Upper lobe of left lung (tissue), 6 donors: ENCODE data around the gene PTH2R. TPM values are rescaled to one million over a fixed set of nuclear protein-coding genes. Genes with fewer than 3 reads are reported as not detected.
"Not testable (repeated sequence)": the region's sequence is repeated elsewhere in the genome, so short reads cannot be mapped to it uniquely, and the experiment has no call there.

ENCODE experiments used
- ATAC-seq, 2 donors: fragments of 200-7000 bp; cut with Tn5 transposase; one replicate each; pipeline ENCODE4 v1.9.1; 2022; ENCODE audit warnings: mild to moderate bottlenecking in 2 of 2, moderate library complexity in 2 of 2; ENCODE audit not compliant: low FRiP score in 2 of 2
- DNase-seq, 2 donors: peaks; one replicate each; pipeline ENCODE4 v3.0.0-alpha.2; 2019 to 2020
- H3K27ac ChIP-seq, 4 donors: fragments of 200-600 bp; sonication (generic); one replicate each; pipeline ENCODE4 v1.5.1; 2016 to 2019
- H3K27me3 ChIP-seq, 4 donors: fragments of 200-600 bp; sonication (generic); one replicate each; pipeline ENCODE4 v1.5.1; 2017 to 2019
- H3K36me3 ChIP-seq, 4 donors: fragments of 200-600 bp; sonication (generic); one replicate each; pipeline ENCODE4 v1.5.1; 2016 to 2019
- H3K4me1 ChIP-seq, 4 donors: fragments of 200-600 bp; sonication (generic); one replicate each; pipeline ENCODE4 v1.5.1; 2018 to 2019
- H3K4me3 ChIP-seq, 4 donors: fragments of 200-600 bp; sonication (generic); one replicate each; pipeline ENCODE4 v1.5.1; 2017 to 2019; ENCODE audit warnings: mild to moderate bottlenecking in 2 of 4, moderate library complexity in 1 of 4
- H3K9me3 ChIP-seq, 4 donors: fragments of 200-600 bp; sonication (generic); one replicate each; pipeline ENCODE4 v1.5.1; 2018 to 2019
- CTCF ChIP-seq, 6 experiments: fragments of 450-650 bp in 4 of 6; fragments of 200-600 bp in 2 of 6; sonication (generic) in 2 of 6; IDR thresholded peaks; one replicate each; pipeline ENCODE4 v1.5.1; 2016 to 2019; ENCODE audit warnings: antibody characterized with exemption in 6 of 6
- EP300 ChIP-seq, 4 donors: sonication (generic); formaldehyde crosslinking; IDR thresholded peaks; one replicate each; pipeline ENCODE4 v1.5.1; 2017; ENCODE audit warnings: antibody characterized with exemption in 4 of 4, control low read depth in 2 of 4
- POLR2A ChIP-seq, 4 donors: fragments of 450-650 bp; IDR thresholded peaks; one replicate each; pipeline ENCODE4 v1.5.1; 2016 to 2017; ENCODE audit warnings: antibody characterized with exemption in 4 of 4, mild to moderate bottlenecking in 2 of 4
- POLR2AphosphoS5 ChIP-seq, 2 donors: sonication (generic); formaldehyde crosslinking; IDR thresholded peaks; one replicate each; pipeline ENCODE4 v1.5.1; 2017; ENCODE audit warnings: antibody characterized with exemption in 2 of 2
- WGBS, 2 donors: methylation state at CpG; one replicate each; pipeline ENCODE4 v1.1.5; 2017 to 2018; 5-methylcytosine and 5-hydroxymethylcytosine counted together
- total RNA-seq, 6 donors: library from RNA; depleted of rRNA in 4 of 6; stranded (reverse); fragments of >200 nt in 4 of 6; gene quantifications; one replicate each; pipeline versions ENCODE4 v1.1.0 to v1.2.1, GENCODE V29; 2016 to 2021
- donor health status: DM: no; HTN: no; CAD: no; lungs with moderate emphysema.
- donor health status: DM: no; HTN: yes; CAD: no; lungs with severe emphysema.

Gene PTH2R
- total RNA-seq, 6 donors from 2014 or later = 0.30 to 2.1 (median 0.40) TPM; not detected in 2

GRCh38 chr2:208370881-208371633 lies 35.5 kb upstream of the PTH2R start:
- TF ChIP-seq POLR2A (IDR thresholded peaks at IDR 0.05) = no peak
- no peak for TF ChIP-seq POLR2AphosphoS5 (IDR thresholded peaks at IDR 0.05)
- TF ChIP-seq CTCF (IDR thresholded peaks at IDR 0.05) = no peak
- no peak for TF ChIP-seq EP300 (IDR thresholded peaks at IDR 0.05)
- no peaks in the 10 kb centered on the region for H3K36me3 ChIP-seq
- 80 to 81% methylated on average over 8 of the region's 8 CpGs for WGBS, 2 donors
- H3K4me1 ChIP-seq = no peaks in the 10 kb centered on the region
- no peak for ATAC-seq
- DNase-seq = no peak
- no peaks in the 10 kb centered on the region for H3K9me3 ChIP-seq
- no peaks in the 10 kb centered on the region for H3K27me3 ChIP-seq
- H3K4me3 ChIP-seq = no peak overlapping the region
- no peak overlapping the region for H3K27ac ChIP-seq

GRCh38 chr2:208371634-208371935 lies 35.0 kb upstream of the PTH2R start:
- no peak for DNase-seq
- H3K4me1 ChIP-seq = no peaks in the 10 kb centered on the region
- no peaks in the 10 kb centered on the region for H3K9me3 ChIP-seq
- ATAC-seq = no peak
- H3K27ac ChIP-seq = no peak overlapping the region
- 33 to 48% methylated on average over 1 of the region's 1 CpG for WGBS, 2 donors
- no peak overlapping the region for H3K4me3 ChIP-seq
- H3K36me3 ChIP-seq = no peaks in the 10 kb centered on the region
- no peak for TF ChIP-seq POLR2A (IDR thresholded peaks at IDR 0.05)
- no peak for TF ChIP-seq CTCF (IDR thresholded peaks at IDR 0.05)
- no peak for TF ChIP-seq EP300 (IDR thresholded peaks at IDR 0.05)
- TF ChIP-seq POLR2AphosphoS5 (IDR thresholded peaks at IDR 0.05) = no peak
- H3K27me3 ChIP-seq = no peaks in the 10 kb centered on the region

DNA sequence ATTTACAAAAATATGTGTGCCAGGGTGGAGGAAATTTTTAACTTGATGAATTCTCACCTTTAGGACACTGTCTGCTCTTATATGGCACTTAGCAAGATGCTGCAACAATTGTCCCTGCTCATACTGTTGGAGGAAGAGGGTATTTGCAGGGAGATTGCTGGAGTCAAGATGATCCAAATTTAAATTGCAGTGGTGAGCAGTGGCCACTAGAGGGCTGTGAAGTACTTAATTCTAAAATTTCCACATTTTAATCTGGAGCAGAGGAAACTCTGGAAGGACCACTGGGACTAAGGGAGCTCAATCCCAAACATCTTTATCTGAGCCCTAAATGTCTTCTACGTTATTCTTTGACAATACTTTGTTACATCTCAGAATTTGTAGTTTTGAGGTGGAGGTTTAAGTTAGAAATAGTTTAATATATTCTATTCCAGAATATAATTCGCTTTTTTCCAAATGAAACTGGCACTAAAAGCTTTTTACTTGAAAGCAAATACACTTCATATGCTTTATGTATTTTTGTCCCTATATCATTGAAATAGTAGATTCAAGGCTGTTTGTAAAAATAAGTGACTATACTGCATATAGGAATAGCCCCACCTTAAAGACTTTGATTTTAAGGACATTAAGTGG lies 33.0 kb upstream of the PTH2R start:
- Histone ChIP-seq H3K4me3 (no peak overlapping the region), H3K36me3 (no peaks in the 10 kb centered on the region), H3K27ac (no peak overlapping the region), H3K27me3 (no peaks in the 10 kb centered on the region), H3K4me1 (no peaks in the 10 kb centered on the region), H3K9me3 (no peaks in the 10 kb centered on the region)
- no peak for DNase-seq
- peak; percentile 51 to 86 (median 68) for TF ChIP-seq CTCF (IDR thresholded peaks at IDR 0.05)
- no peak for TF ChIP-seq POLR2AphosphoS5 (IDR thresholded peaks at IDR 0.05)
- 47 to 50% methylated on average over 2 of the region's 2 CpGs for WGBS, 2 donors
- ATAC-seq = peak; percentile 69 to 75

DNA sequence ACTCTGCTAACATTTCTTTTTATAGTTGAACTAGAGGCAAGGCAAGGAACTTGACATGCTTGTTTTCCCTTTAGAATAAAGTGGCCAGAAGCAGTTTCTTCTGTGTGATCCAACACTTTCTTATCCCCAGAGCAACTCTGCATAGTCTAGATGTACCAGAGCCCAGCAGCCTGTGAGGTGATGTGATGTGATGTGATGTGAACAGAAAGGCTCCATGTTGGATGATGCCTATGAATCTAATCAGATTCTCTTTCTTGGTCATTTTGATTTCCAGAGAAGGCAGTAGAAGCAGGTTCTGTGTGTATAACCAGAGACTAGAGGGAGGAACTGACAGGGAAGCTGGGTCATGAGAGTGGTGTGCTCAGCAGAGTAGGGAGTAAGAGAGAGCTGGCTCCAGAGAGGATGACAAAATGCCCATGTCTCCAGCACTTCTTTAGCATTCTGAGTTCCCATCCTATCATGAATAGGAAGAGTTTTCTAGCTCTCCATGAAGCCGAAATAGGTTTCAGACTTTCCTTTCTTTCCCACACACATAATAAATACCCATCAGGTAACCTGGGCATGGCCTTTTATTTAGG lies 31.0 kb upstream of the PTH2R start:
- 77 to 90% methylated on average over 1 of the region's 1 CpG for WGBS, 2 donors
- H3K9me3 ChIP-seq = no peaks in the 10 kb centered on the region
- DNase-seq (no peak), ATAC-seq (no peak)
- no peaks in the 10 kb centered on the region for H3K4me1 ChIP-seq
- no peak overlapping the region for H3K4me3 ChIP-seq
- H3K36me3 ChIP-seq = no peaks in the 10 kb centered on the region
- TF ChIP-seq POLR2A (IDR thresholded peaks at IDR 0.05) = no peak
- no peak for TF ChIP-seq POLR2AphosphoS5 (IDR thresholded peaks at IDR 0.05)
- no peaks in the 10 kb centered on the region for H3K27me3 ChIP-seq
- H3K27ac ChIP-seq = no peak overlapping the region

GRCh38 chr2:208377344-208377860 lies 29.2 kb upstream of the PTH2R start:
- not testable (repeated sequence) for H3K4me3 ChIP-seq
- peak in 1 of 2 donors; percentile 50 for DNase-seq
- 87 to 94% methylated on average over 5 to 15 of the region's 40 CpGs for WGBS, 2 donors

More at GRCh38 chr2:208377344-208377860, 29.2 kb upstream of the PTH2R start:
- H3K4me1 ChIP-seq, H3K27ac ChIP-seq, H3K36me3 ChIP-seq, H3K27me3 ChIP-seq, ATAC-seq, H3K9me3 ChIP-seq: not testable (repeated sequence)
